K562 (cell line): ENCODE data around the gene NLRP10. TPM values are rescaled to one million over a fixed set of nuclear protein-coding genes. Genes with fewer than 3 reads are reported as not detected.

Source experiments
- ARNT ChIP-seq, 2 experiments: fragments of 450-650 bp; IDR thresholded peaks; 2 replicates each; pipeline ENCODE4 v1.6.1; 2016; ENCODE audit warnings: mild to moderate bottlenecking in 1 of 2
- BRD4 ChIP-seq: fragments of 200-600 bp; sonication (generic); IDR thresholded peaks from 2 replicates; pipeline ENCODE4 v1.6.1; 2017; ENCODE audit warnings: inconsistent platforms
- MTA2 ChIP-seq: fragments of 450-650 bp; IDR thresholded peaks from 2 replicates; pipeline ENCODE4 v1.6.1; 2016; ENCODE audit warnings: low read depth
- RBM34 ChIP-seq: fragments of 200-400 bp; formaldehyde crosslinking; IDR thresholded peaks from 2 replicates; pipeline ENCODE4 v1.6.1; 2018; ENCODE audit warnings: low read length, borderline replicate concordance; ENCODE audit not compliant: insufficient read depth
- SAFB2 ChIP-seq: fragments of 200-400 bp; formaldehyde crosslinking; IDR thresholded peaks from 2 replicates; pipeline ENCODE4 v1.6.1; 2018; ENCODE audit warnings: borderline replicate concordance, low read length, low read depth, moderate library complexity; ENCODE audit not compliant: severe bottlenecking
- SMAD4 ChIP-seq: fragments of 250-450 bp; sonication (Bioruptor Pico); conservative IDR thresholded peaks from 2 replicates; pipeline ENCODE4 v1.8.0; 2021; ENCODE audit warnings: inconsistent platforms, mild to moderate bottlenecking, moderate library complexity
- TAF15 ChIP-seq: fragments of 200-400 bp; formaldehyde crosslinking; IDR thresholded peaks from 2 replicates; pipeline ENCODE4 v1.6.1; 2017; ENCODE audit warnings: mild to moderate bottlenecking, low read depth, low read length, moderate library complexity
- polyA plus RNA-seq, 8 experiments: library from polyadenylated mRNA; depleted of rRNA in 4 of 8; stranded (reverse) in 5 of 8; unstranded in 3 of 8; fragments of >200 nt; fragmentation: Nextera tagmentation in 2 of 8; fragmentation: Illumina TruSeq in 1 of 8; extraction: Ambion mirVana in 2 of 8; extraction: Trizol in 1 of 8; gene quantifications; 2 replicates each; pipeline versions ENCODE4 v1.2.1 to v1.2.3, GENCODE V29; 2011 to 2014; ENCODE audit warnings: inconsistent platforms in 1 of 8, missing spikeins in 1 of 8
- total RNA-seq, 7 experiments: library from RNA; depleted of rRNA in 6 of 7; stranded (reverse); fragments of >200 nt in 6 of 7; fragmentation: Illumina TruSeq in 2 of 7; extraction: Trizol in 2 of 7; gene quantifications; 2 replicates each; pipeline versions ENCODE4 v1.2.1 to v1.2.3, GENCODE V29; 2011 to 2021; ENCODE audit warnings: low replicate concordance in 1 of 7
- TF ChIP-seq, protein P1 (sequence below): fragments of 250-450 bp; sonication (Bioruptor Pico); IDR thresholded peaks from 2 replicates; pipeline ENCODE4 v1.5.0; 2021; ENCODE audit warnings: mild to moderate bottlenecking, moderate library complexity
- TF ChIP-seq, protein P2 (sequence below): fragments of 450-650 bp; IDR thresholded peaks from 2 replicates; pipeline ENCODE4 v1.7.0; 2016; ENCODE audit warnings: borderline replicate concordance
- TF ChIP-seq, protein P3 (sequence below): sonication (generic); IDR thresholded peaks from 2 replicates; pipeline ENCODE4 v1.6.1; 2016

NLRP10 gene
- total and polyA plus RNA-seq, 9 of the 15 experiments (the other 6 are each of a cell fraction or from before 2014, with no cell fraction given): 0.04 to 0.14 (median 0.09) TPM; not detected in 6

DNA sequence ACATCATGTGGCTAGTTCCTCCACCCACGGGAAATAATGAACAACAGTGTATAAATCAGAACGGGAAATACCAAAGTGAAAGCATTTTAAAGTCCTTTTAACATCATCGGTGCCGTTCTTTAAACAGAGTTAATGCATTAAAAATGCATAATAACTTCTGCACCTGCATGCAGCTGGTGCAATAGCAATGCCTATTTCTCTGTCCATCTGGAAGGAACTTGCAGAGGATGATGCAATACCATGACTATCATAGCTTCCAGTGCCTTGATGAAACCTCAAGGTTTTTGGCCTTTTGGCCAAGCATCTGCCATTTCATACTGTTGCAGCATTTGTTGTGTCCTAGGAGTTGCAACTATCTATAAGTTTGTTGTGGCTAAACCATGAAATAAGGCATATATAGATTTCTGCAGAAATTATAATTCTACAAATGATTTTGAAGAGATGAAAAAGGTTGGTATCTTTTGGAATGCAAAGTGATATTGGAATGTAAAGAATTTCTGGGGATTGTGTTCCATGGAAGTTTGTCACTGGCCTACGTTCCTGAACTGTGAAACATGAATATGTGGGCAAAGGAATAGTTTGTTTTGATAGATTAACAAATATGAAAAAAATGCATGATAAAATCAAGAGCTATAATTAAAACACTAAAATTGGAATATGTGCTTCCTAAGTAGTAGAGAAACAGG is 12.1 kb upstream of the NLRP10 start (continued):
- TF ChIP-seq, protein P1, sequence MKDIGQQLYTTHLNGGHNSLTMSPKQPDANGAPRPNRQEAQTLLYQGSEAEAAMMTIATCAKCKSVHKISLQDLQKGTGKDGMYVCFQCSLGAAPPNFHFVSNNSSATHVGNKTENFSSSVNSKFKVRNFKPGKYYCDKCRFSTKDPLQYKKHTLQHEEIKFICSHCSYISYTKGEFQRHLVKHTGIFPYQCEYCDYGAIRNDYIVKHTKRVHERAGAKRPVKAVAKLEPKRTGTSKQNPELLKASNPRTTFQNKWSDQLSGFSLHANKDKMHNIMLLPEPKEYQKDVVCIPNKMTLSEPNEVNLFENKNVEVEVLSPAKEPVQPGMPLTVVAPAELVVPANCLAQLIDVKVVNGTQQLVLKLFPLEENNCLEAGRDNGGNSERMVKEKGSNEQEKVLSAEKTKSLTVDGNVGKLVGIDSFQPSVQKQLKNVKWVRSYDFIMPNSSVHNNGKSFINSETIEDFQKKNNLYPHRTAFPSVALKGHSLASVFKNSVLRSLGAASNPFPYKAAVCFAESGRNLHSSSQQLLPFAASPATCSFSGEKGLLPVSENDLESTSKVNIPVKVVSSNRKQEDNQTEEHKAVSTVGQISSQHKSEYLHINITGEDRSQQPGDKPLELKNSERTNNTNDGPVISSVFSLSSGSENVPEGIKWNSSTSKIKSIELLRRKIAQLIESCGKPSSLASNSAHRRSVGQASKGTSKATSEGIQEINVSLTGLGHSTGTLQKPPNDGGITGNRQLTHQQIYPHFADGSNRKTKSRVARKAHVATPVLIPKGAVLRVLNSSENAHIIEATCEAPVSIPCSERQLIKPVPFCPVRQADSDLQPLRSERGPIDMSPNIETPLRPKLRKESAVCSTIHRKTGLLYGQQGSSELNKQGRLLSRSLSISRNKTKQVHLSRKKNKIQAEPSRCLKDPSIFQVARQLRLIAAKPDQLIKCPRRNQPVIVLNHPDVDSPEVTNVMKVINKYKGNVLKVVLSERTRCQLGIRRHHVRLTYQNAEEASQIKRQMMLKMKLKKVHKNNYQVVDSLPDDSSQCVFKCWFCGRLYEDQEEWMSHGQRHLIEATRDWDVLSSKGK (CRISPR knock-in tag): 0 out of 2 replicates have a peak, but pooled peaks have one; percentile 13
- no peak for TF ChIP-seq MTA2
- peak; percentile 72 for TF ChIP-seq SMAD4 (CRISPR knock-in tag)
- TF ChIP-seq SAFB2: no peak
- TF ChIP-seq ARNT (IDR thresholded peaks at IDR 0.05): no peak
- TF ChIP-seq, protein P2, sequence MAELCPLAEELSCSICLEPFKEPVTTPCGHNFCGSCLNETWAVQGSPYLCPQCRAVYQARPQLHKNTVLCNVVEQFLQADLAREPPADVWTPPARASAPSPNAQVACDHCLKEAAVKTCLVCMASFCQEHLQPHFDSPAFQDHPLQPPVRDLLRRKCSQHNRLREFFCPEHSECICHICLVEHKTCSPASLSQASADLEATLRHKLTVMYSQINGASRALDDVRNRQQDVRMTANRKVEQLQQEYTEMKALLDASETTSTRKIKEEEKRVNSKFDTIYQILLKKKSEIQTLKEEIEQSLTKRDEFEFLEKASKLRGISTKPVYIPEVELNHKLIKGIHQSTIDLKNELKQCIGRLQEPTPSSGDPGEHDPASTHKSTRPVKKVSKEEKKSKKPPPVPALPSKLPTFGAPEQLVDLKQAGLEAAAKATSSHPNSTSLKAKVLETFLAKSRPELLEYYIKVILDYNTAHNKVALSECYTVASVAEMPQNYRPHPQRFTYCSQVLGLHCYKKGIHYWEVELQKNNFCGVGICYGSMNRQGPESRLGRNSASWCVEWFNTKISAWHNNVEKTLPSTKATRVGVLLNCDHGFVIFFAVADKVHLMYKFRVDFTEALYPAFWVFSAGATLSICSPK: no peak
- TF ChIP-seq TAF15: no peak
- TF ChIP-seq BRD4: no peak
- TF ChIP-seq, protein P3, sequence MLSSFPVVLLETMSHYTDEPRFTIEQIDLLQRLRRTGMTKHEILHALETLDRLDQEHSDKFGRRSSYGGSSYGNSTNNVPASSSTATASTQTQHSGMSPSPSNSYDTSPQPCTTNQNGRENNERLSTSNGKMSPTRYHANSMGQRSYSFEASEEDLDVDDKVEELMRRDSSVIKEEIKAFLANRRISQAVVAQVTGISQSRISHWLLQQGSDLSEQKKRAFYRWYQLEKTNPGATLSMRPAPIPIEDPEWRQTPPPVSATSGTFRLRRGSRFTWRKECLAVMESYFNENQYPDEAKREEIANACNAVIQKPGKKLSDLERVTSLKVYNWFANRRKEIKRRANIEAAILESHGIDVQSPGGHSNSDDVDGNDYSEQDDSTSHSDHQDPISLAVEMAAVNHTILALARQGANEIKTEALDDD: no peak
- no peak for TF ChIP-seq RBM34
